Measurements from ENCODE around the gene ADAM30.

Gene ADAM30

DNA sequence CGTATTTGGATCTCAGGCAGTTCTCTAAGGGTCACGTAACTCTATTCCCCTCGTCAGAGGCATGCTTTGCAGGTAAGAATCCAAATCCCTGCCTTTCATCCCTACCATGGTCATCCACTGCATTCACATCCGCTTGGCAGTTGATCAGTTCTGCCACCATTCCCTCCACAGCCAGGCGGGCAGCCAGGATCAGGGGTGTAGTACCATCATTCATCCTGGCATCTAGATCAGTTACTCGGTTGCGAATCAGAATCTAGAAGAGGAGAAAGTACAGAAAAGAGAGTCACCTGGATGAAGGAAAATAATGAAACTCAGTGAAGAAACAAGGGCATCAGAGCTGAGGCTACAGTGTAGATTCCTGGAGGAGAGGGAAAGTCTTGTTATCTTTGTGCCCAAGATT lies 22.0 kb upstream of the ADAM30 start:
- TF ChIP-seq TAF1 (IDR thresholded peaks at IDR 0.05; ENCODE audit: borderline replicate concordance, insufficient read depth, low read length) (no peak), SIN3A (IDR thresholded peaks at IDR 0.05; ENCODE audit: borderline replicate concordance, insufficient read depth, low read length) (no peak), POLR2AphosphoS5 (IDR thresholded peaks at IDR 0.05; ENCODE audit: low read depth, low read length) (no peak), FOXP2 (optimal IDR thresholded peaks at IDR 0.05; ENCODE audit: borderline replicate concordance, extremely low read depth, extremely low read length, insufficient read depth) (no peak)
- TF ChIP-seq, protein P1, sequence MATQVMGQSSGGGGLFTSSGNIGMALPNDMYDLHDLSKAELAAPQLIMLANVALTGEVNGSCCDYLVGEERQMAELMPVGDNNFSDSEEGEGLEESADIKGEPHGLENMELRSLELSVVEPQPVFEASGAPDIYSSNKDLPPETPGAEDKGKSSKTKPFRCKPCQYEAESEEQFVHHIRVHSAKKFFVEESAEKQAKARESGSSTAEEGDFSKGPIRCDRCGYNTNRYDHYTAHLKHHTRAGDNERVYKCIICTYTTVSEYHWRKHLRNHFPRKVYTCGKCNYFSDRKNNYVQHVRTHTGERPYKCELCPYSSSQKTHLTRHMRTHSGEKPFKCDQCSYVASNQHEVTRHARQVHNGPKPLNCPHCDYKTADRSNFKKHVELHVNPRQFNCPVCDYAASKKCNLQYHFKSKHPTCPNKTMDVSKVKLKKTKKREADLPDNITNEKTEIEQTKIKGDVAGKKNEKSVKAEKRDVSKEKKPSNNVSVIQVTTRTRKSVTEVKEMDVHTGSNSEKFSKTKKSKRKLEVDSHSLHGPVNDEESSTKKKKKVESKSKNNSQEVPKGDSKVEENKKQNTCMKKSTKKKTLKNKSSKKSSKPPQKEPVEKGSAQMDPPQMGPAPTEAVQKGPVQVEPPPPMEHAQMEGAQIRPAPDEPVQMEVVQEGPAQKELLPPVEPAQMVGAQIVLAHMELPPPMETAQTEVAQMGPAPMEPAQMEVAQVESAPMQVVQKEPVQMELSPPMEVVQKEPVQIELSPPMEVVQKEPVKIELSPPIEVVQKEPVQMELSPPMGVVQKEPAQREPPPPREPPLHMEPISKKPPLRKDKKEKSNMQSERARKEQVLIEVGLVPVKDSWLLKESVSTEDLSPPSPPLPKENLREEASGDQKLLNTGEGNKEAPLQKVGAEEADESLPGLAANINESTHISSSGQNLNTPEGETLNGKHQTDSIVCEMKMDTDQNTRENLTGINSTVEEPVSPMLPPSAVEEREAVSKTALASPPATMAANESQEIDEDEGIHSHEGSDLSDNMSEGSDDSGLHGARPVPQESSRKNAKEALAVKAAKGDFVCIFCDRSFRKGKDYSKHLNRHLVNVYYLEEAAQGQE (IDR thresholded peaks at IDR 0.05; ENCODE audit: insufficient read depth in 1 of 2, low read depth in 2 of 2, low read length in 2 of 2), result no peak

DNA sequence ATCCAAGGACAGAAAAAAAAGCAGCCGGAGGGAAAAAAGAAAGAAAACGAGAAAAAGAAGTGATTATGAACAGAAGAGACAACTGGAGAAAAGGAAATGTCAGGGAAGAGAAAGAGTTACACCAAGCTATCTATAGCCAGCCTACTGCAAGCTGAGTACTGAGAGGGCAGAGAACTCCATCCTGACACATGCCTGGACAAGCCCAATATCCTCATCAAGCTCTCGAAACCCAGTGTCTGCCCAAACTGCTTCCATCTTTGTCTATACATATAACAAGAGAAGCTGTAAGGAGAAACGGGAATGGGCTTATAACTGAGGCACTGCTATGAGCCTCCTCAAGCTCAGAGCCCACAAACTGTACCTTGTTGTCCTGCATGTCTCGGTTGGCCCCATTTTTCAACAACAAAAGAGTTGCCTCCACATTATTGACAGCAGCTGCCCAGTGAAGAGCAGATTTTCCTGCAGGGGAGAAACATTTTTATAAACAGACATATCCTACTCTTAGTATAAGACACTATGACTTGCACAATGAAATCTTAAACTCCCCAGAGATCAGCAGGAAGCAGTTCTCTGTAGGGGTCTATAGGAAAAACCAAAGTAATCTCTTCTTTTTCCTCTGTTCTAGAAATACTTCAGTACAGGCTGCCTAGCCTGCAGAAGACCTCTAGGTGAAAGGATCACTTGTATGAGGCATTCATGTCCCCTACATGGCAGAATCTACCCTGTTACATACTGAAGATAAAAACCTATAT lies 21.2 kb upstream of the ADAM30 start:
- TF ChIP-seq TAF1 (IDR thresholded peaks at IDR 0.05; ENCODE audit: borderline replicate concordance, insufficient read depth, low read length) (no peak), POLR2AphosphoS5 (IDR thresholded peaks at IDR 0.05; ENCODE audit: low read depth, low read length) (no peak), SIN3A (IDR thresholded peaks at IDR 0.05; ENCODE audit: borderline replicate concordance, insufficient read depth, low read length) (no peak), FOXP2 (optimal IDR thresholded peaks at IDR 0.05; ENCODE audit: borderline replicate concordance, extremely low read depth, extremely low read length, insufficient read depth) (no peak)
- TF ChIP-seq, protein P1 (IDR thresholded peaks at IDR 0.05; ENCODE audit: insufficient read depth in 1 of 2, low read depth in 2 of 2, low read length in 2 of 2), result no peak

DNA sequence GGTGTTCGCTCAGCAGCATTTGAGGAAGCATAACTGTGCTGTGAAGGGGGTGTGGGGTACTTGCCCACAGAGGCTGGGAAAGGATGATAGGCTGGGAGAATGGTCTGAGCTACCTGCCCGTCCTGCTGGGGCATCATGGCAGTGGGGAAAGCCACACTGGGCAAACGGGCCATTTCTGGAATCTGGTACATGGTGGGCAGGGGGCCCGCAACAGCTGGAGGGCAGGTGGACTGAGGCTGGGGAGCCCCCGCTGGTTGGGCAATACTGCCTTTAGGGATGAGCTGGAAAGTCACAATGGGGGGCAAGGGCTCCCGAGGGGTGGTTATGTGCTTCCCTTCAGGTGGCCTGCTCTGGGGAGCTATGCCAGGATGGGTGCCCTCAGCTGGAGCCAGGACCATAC lies 19.2 kb upstream of the ADAM30 start:
- TF ChIP-seq FOXP2 (optimal IDR thresholded peaks at IDR 0.05; ENCODE audit: borderline replicate concordance, extremely low read depth, extremely low read length, insufficient read depth) (no peak), POLR2AphosphoS5 (IDR thresholded peaks at IDR 0.05; ENCODE audit: low read depth, low read length) (no peak), SIN3A (IDR thresholded peaks at IDR 0.05; ENCODE audit: borderline replicate concordance, insufficient read depth, low read length) (no peak), TAF1 (IDR thresholded peaks at IDR 0.05; ENCODE audit: borderline replicate concordance, insufficient read depth, low read length) (no peak)
- TF ChIP-seq, protein P1 (IDR thresholded peaks at IDR 0.05; ENCODE audit: insufficient read depth in 1 of 2, low read depth in 2 of 2, low read length in 2 of 2), result no peak

DNA sequence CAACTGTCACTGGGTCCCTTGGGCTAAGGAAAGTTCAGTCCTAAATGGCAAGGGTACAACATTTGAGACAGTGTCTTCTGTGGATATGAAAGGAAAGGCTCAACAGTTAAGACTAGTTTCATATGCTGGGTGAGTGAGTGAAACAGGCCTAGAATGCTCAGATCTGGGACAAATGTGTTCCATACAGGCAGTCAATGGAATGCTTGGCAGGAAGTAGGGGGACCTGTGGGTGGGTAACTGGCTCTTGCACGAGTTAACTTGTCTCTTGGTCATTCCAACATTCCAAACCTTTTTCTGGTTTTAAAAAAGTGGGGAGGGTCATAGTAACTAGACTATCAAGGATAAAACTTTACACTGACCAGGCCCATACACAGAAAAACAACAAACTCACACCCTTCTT lies 17.8 kb upstream of the ADAM30 start:
- TF ChIP-seq TAF1 (IDR thresholded peaks at IDR 0.05; ENCODE audit: borderline replicate concordance, insufficient read depth, low read length), result no peak
- no peak for TF ChIP-seq FOXP2 (optimal IDR thresholded peaks at IDR 0.05; ENCODE audit: borderline replicate concordance, extremely low read depth, extremely low read length, insufficient read depth)
- TF ChIP-seq, protein P1 (IDR thresholded peaks at IDR 0.05; ENCODE audit: insufficient read depth in 1 of 2, low read depth in 2 of 2, low read length in 2 of 2), result no peak
- TF ChIP-seq SIN3A (IDR thresholded peaks at IDR 0.05; ENCODE audit: borderline replicate concordance, insufficient read depth, low read length), result no peak
- no peak for TF ChIP-seq POLR2AphosphoS5 (IDR thresholded peaks at IDR 0.05; ENCODE audit: low read depth, low read length)
